ENCODE results near the gene RANGAP1.

The RANGAP1 gene

DNA sequence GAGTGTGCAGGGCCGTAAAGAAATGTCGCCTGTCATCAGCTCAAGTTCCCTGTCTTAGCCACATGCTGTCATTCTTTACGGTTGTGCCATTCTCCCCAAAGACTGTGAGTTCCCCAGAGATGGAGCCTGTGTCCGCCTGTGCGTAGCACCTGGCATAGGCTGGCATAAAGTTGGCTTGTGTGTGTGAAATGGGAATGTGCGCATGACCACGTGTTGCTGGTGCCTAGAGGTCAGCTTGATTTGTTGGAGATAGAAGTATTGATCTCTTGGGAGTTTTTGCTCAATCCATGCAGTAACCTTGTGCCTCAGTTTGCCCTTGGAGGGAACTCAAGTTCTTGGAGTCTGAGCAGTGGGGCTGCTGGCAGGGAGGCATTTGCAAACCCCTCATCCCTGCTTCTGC, 54.6 kb downstream of the RANGAP1 start:
- DNase-seq, result no peak

DNA sequence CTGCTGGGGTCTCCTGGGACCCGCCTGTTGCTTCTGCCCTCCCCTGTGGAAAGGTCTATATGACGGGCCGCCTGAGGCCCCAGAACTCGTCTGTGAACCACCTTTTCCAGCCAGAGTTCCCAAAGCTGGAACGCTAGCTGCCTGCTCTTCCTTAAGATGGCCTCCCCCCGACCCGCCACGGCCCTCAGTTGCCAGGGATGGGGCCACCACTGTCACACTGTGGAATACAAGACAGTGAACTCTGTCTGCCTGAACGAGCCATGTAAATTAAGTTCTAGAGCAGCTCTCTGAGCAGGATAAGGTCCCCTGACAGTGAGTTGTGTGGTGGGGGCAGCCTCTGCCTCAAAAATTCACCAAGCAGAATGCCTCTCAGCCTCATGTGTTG, 55.6 kb downstream of the RANGAP1 start:
- no peak for DNase-seq

DNA sequence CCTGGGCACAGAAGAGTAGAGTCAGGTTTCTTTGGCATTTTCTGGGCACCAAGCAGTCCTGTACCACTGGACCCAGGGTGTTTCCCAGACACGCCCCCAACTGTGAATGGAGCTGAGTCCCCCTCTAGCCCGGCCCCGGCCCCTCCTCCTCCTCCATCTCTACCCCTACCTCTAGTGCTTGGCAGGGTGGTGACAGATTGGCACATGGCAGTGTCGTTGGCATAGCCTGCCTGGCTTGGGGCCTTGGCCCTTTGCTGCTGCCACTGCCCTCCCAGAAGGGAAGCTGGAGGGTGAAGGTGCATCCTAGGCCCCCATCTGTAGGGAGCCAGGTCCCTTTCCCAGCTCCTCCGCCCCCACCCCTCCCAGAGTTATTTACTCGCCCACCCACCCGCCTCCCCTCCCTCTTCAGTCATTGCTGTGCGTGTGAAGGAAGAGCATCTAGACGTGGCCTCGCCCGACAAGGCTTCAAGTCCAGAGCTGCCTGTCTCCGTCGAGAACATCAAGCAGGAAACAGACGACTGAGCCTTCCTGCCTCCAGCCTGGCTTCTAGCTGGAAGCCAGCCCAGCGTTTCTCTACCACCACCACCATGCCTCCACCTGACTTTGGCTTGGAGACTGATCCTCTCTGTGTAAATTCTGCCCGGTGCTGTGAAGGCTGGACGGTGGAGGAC, 56.1 kb downstream of the RANGAP1 start:
- no peak for DNase-seq

DNA sequence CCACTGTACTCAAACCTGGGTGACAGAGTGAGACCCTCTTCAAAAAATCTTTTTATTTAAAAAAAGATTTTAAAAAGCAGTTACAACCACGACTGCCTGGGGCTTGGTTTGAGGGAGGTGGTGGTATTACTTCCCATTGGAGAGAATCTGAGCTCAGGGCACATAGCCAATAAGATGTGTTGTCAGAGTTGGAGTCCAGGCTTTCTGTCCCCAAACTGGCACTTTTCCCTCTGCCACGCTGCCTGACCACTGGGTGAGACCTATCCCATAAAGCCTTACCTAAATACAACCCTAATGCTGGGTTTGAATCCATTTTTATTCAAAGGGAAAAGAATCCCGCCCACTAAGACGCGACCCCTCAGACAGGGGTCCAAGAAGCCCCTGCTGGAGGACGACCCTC, 56.8 kb downstream of the RANGAP1 start:
- no peak for DNase-seq

DNA sequence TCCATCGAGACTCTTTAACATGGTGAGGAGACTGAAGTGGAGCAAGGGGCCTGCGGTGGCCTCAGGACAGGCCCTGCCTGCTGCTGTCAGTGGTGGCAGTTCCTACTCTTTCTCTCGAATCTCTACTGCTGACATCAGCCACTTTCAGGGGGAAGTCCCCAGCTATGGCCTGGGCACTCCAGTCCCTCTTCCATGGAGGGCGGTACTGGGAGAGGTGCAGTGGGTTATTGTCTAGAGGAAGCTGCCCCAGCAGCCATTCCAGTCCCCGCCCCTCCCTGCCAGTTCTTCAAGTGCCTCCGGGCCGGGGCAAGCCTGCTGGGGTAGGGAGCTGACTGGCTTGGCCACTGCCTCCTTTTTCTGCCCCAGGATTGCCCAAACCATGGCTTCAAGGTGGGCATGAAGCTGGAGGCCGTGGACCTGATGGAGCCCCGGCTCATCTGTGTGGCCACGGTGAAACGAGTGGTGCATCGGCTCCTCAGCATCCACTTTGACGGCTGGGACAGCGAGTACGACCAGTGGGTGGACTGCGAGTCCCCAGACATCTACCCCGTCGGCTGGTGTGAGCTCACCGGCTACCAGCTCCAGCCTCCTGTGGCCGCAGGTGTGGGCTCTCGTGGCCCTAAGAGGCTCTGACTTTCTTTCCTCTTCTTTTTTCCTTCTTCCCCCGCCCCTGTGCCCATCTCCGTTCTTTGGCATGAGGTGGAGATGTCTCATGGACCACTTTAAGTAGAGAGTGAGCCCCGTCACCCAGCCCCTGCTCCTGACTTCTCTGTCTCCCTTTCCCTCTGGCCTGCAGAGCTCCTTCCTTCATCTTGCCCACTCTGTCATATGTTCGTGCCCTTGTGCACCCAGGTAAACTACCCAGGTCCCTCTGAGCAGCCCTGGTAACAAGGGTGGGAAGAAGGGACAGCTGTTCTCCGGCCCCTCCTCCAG, 59.0 kb downstream of the RANGAP1 start:
- no peak for DNase-seq

DNA sequence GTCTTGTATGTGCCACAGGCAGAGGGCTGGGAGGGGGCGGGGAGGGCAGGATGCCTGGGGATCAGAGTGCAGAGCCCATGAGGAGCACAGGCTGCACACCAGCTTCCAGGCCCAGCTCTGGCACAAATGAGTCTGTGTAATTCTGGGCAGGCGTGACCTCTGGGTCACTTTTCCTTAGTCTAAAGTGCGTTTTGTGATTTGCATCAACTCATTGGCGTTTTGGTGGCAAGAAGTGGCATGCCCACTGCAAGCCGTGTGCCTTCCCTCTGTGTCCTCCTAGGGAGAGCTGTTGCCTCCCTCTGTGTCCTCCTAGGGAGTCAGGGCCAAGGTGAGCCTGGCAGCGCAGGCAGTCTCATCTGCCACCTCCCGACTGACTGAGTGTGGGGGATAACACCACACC, 62.5 kb downstream of the RANGAP1 start:
- DNase-seq, result no peak

DNA sequence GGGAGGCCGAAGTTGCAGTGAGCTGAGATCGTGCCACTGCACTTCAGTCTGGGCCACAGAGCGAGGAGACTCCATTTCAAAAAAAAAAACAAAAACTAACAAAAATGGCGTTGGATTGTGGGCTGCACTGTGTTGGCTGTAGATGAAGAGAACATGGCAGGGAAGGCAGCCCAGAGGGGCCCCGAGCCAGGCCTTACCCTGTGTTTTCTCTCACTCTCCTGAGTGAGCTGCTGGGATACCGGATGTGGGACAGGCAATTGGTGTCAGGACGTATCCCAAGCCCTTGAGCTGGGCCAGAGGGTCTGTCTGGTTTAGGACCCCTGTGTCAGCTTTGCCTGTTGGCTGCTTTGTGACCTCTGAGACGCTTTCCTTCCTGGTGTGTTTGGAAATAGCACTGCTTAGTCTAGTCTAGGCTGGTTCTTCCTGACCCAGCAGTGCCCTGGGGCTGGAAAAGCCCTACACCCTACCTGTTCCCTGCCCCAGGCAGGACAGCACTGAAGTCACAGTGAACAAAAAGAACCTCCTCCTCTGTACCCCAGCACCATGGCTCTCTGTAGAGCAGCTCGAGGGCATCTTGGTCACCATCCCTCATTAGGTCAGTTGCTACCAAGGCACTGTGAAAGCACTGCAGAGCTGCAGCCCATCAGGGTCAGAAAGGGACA, 63.0 kb downstream of the RANGAP1 start:
- DNase-seq, result no peak

DNA sequence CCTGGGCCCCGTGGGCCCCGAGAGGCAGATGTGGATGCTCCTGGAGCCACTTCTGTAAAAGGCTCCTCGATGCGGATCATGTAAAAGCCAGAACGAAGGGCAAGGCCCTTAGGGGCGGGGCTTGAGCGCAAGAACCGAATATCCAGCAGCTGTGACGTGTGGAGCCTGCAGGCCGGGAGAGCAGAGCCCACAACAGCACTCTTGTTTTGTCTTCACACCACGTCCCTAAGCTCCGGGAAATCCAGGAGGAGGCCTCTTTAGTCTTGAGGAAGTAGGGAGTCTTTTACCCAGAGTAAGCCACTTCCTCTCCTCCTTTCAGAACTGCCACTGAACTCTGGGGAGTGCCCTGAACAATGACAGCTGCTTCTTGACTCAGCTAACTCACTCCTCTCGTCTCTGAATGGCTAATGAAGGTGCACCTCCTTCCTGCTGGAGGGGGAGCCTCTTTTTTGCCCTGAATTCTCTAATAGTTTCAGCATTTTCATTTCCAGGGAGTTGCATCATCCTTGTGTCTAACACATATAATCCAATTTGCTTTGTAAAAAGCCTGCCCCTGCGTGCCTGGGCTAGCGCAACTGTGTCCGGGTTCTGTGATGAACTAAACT, 68.3 kb downstream of the RANGAP1 start:
- peak in 1 of 2 donors; percentile 21 for DNase-seq

DNA sequence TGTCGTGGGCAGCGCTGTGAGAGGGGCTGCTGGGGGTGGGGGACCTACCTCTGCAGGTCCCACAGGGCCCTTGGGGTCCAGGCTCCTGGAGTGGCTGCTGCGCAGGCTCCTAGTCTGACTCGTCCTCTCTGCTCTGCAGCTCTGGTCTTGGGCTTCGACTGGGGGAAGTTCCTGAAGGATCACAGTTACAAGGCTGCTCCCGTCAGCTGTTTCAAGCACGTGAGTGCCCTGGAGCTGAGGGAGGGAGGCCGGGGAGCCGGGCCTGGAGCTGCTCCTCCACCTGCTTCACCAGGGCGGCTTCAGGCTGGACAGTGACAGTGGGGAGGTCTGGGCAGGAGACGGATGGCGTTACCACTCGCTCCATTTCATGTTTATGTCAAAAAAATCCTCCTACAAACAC, 69.0 kb downstream of the RANGAP1 start:
- no peak for DNase-seq

DNA sequence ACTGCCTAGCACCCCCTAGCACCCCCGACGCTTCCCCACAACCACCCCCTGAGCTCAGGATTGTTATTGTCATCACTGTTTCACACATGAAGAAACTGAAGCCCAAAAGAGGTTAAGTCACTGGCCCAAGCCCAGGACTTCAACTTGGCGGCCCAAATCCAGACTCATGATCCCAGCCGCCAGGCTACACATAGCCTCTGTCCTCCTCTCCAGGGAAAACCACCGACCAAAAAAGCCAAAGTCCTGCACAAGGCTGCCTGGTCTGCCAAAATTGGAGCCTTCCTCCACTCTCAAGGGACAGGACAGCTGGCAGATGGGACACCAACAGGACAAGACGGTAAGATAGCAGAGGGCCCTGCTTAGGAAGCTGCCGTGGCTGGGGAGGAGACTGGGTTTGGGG, 70.1 kb downstream of the RANGAP1 start:
- no peak for DNase-seq

DNA sequence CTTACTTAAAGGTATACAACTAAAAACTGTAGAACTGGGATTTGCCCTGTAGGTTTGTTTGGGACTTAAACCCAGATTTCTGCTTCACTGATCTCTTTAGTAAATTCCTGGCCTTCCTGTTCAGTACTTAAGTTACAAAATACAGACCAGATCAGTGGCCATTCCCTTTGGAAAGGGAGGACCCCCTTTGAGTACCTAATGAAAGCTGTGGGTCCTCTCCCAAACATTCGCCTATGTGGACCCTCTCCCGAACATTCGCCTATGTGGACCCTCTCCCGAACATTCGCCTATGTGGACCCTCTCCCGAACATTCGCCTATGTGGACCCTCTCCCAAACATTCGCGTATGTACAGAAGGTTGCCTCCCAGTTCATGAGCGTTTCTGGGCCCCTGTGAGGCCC, 70.6 kb downstream of the RANGAP1 start:
- no peak for DNase-seq

DNA sequence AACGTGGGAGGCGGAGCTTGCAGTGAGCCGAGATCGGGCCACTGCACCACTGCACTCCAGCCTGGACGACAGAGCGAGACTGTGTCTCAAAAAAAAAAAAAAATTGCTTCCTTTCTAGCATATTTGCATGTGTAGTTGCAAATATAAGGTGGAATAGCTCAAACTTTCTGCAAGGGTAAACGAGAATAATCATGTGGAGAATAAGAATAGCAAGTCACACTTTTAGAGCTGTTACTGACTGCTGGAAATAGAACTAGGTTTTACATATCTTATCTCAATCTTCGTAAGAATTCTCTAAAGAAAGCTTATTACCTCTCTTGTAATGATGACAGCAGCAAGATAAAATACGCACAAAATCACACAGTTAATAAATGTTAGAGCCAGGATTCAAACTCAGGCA, 79.3 kb downstream of the RANGAP1 start:
- DNase-seq, result no peak

DNA sequence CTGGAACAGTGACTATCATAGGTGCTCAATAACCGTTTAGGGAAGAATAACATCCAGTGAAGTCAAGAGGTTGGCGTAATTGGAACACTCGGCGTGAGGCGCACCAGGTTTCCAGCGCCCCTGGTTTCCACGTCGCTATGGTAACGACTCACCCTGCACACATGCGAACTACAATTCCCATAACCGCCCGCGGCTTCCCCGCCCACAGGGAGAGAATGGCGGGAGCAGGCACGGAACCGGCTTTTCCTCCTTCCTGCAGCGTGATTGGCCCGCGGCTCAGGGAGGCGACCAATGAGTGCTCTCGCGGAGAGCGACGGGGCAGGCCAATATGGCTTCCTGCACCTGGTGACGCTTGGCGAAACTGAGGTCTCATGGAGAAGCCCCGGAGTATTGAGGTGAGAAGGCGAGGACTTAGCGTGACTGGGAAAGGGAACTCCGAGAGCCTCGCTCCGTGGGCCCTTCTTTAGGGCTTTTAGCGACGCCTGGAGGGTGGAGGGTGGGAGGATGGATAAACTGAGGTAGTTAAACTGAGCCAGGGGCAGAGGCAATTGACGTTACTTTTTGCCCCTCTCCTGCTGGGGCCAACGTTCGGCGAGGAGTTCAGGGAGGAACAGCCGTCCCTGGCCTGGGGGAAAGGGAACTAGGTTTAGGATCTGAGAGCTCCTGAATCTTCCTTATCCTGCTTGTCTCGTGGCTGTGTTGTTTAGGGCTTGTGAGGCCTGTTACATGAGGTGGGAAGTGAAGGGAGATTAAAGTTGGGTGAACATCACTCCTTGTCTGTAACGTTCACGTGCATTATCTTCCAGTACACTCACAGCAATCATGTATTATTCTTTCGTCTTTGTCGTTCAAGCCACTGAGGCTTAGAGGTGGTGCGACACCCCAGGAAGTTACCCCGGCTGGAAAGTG, 80.7 kb downstream of the RANGAP1 start, which contains the start of gene L3MBTL2:
L3MBTL2 (plus strand) TSS at position 321 of the 909 bp plus-strand sequence; CDS start at position 372, 51 bp downstream.
- DNase-seq, result peak; percentile 95 to 97

DNA sequence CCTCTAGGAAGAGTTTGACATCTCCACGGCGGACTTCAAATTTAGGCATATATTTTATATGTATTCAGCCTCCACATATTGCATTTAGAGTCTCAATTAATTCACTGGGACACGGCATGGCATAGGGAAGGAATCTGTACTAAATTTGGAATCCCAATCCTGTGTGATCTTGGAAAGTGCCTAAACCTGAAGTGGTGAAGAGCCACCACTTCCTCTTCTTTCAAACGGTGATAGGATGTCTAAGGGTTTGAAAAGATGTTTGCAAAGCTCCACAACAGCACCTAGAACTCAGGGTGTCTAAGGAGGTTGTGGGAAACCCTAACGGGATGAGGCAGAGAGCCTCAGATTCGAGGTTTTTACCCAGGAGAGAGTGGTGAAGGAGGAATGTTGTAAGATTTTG, 81.9 kb downstream of the RANGAP1 start:
- DNase-seq, result no peak

DNA sequence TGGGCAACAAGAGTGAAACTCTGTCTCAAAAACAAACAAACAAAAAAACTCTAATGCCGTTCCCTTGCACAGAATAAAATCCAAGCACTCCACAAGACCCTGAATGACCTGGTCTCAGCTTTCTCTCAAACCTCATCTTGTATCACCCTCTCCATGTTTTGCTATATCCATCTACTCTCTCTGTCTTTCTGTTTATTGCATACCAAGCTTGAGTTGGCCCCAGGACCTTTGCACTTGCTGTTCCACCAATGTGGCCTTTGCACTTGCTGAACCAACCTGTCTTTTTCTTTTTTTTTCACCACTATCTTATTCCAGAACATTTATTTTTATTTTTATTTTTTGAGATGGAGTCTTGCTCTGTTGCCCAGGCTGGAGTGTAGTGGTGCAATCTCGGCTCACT, 82.9 kb downstream of the RANGAP1 start:
- DNase-seq, result no peak

DNA sequence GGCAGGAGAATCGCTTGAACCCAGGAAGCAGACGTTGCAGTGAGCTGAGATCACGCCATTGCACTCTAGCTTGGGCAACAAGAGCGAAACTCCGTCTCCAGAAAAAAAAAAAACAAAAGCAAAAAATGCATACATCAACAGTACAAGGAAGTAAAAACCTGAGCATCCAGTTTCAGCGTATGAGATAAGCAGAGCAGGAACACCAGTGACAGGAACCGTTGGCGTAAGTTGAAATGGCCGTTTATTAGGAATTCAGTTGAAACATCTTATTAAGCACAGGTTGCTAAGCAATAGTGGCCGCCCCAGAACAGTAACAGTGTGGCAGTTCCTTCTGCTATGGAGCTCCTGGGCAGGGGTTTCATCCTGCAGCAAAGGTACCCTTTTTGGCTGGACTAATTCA, 84.8 kb downstream of the RANGAP1 start:
- no peak for DNase-seq

DNA sequence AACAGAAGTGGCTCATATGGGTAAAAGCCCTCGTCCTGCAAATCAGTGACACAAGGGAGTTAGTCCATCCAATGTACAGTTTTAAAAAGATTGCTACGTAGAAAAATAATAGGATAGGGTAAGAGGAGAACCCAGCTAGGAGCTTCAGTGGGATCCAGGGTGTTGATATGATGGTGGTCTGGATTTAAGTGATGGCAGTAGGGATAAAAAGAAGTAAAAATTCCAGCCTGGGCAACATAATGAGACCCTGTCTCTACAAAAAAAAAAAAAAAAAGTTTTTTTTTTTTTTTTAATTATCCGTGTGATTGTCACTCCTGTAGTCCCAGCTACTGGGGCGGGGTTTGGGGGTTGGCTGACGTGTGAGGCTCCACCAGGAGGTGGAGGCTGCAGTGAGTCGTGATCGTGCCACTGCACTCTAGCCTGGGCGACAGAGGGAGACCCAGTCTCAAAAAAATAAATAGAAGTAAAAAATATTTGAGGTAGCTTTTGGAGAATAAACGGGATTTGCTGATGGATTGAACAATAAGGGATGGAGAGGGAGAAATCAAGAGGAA, 87.9 kb downstream of the RANGAP1 start:
- DNase-seq, result peak in 1 of 2 donors; percentile 50

DNA sequence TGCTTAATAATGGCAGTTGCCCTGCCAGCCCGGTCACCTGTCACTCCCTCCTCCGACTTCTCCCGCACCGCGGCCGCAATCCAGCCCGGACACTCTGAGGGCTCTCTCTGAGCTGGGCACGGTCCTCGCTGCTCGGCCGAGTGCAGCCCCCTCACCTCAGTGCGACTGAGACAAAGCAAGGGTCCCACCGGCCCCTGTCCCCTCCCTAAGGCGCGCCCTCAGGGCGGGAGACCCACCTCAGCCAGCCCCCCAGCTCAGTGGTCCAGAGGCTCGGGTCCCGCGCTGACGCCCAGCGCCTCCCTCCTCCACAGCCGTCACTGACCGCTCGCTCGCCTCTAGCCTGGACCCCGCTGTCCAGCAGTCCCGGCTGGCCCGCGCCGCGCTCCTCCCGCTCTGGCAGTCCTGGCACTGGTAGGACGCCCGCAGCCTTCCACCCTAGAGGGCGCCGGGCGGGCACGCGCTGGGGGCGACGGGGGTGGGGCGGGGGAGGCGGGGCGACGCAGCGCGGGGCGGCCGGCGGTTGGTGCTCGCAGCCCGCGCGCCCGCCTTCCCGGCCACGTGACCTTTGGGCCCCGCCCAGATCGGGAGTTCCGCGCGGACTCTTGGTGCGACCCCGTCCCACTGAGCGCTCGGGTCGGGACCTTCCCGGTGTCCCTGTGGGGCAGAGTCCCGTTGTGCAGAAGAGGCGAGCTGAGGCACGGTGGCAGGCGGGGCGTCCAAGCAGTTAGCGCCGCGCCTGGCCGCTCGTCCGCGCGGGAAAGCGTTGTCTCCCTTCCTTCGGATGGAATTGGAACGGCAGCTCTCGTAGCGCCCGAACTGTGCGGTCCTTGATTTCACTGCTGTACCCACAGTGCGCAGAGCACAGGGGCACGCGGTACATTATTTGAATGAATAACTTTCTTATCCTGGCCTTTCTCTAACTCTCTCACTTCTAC, 88.7 kb downstream of the RANGAP1 start:
- DNase-seq, result peak; percentile 76 to 78

Data from stimulated activated CD4-positive, alpha-beta T cell treated with anti-CD3 and anti-CD28 coated beads, Interleukin-2, amount 100 ng/mL, for 48 hours (primary cell).